Keratinocyte (primary cell): ENCODE results near the gene PCCA. TPM values are rescaled to one million over a fixed set of nuclear protein-coding genes. Genes with fewer than 3 reads are reported as not detected.

Experiments used
- DNase-seq: peaks from one replicate; pipeline ENCODE4 v3.0.0-alpha.2; 2011; ENCODE audit warnings: low read depth, missing footprints, low spot score
- FAIRE-seq: peaks from 2 replicates; lab custom pipeline; 2011; peaks lifted over from hg19 to GRCh38; lab: Jason Lieb, UNC
- H2AFZ ChIP-seq: 2 replicates; pipeline ENCODE4 v1.6.0; 2012; ENCODE audit warnings: low read length, control low read depth, inconsistent platforms; ENCODE audit not compliant: control insufficient read depth
- H3K27ac ChIP-seq: 2 replicates; pipeline ENCODE4 v1.5.1; 2011; ENCODE audit warnings: low read length; ENCODE audit not compliant: control insufficient read depth, insufficient read depth
- H3K27me3 ChIP-seq: 3 replicates; pipeline ENCODE4 v1.6.0; 2011; ENCODE audit warnings: low read length; ENCODE audit not compliant: control insufficient read depth, insufficient read depth; ENCODE audit errors: extremely low read depth
- H3K36me3 ChIP-seq, 2 experiments: 2 replicates in 1 of 2; 3 replicates in 1 of 2; pipeline ENCODE4 v1.5.1; 2011; ENCODE audit warnings: low read length in 2 of 2, mild to moderate bottlenecking in 1 of 2; ENCODE audit not compliant: control insufficient read depth in 2 of 2, insufficient read depth in 2 of 2; ENCODE audit errors: extremely low read depth in 1 of 2
- H3K4me1 ChIP-seq: 3 replicates; pipeline ENCODE4 v1.5.1; 2011; ENCODE audit warnings: low read length; ENCODE audit not compliant: control insufficient read depth, insufficient read depth; ENCODE audit errors: extremely low read depth
- H3K4me2 ChIP-seq: 3 replicates; pipeline ENCODE4 v1.6.0; 2011; ENCODE audit warnings: low read depth, low read length; ENCODE audit not compliant: control insufficient read depth, insufficient read depth; ENCODE audit errors: extremely low read depth
- H3K4me3 ChIP-seq, 3 experiments: fragments of 200-600 bp in 1 of 3; sonication (generic) in 1 of 3; 2 replicates in 2 of 3; 3 replicates in 1 of 3; pipeline ENCODE4 v1.5.1; 2011 to 2016; ENCODE audit warnings: low read length in 3 of 3, mild to moderate bottlenecking in 3 of 3, control low read depth in 2 of 3, inconsistent platforms in 1 of 3, low read depth in 1 of 3, mixed read lengths in 1 of 3, mixed run types in 1 of 3, moderate library complexity in 1 of 3; ENCODE audit not compliant: control insufficient read depth in 2 of 3, insufficient read depth in 2 of 3; ENCODE audit errors: extremely low read depth in 1 of 3
- H3K79me2 ChIP-seq: 2 replicates; pipeline ENCODE4 v1.6.0; 2012; ENCODE audit warnings: low read length; ENCODE audit not compliant: control insufficient read depth, insufficient read depth
- H3K9ac ChIP-seq: 3 replicates; pipeline ENCODE4 v1.6.0; 2011; ENCODE audit warnings: low read length; ENCODE audit not compliant: control insufficient read depth, insufficient read depth; ENCODE audit errors: extremely low read depth
- H3K9me1 ChIP-seq: 3 replicates; pipeline ENCODE4 v1.6.0; 2011; ENCODE audit warnings: low read length; ENCODE audit not compliant: control insufficient read depth, insufficient read depth; ENCODE audit errors: extremely low read depth
- H3K9me3 ChIP-seq: 2 replicates; pipeline ENCODE4 v1.5.1; 2012; ENCODE audit warnings: low read depth, low read length; ENCODE audit not compliant: control insufficient read depth
- H4K20me1 ChIP-seq: 3 replicates; pipeline ENCODE4 v1.6.0; 2011; ENCODE audit warnings: low read length; ENCODE audit not compliant: control insufficient read depth, insufficient read depth; ENCODE audit errors: extremely low read depth
- CTCF ChIP-seq, 3 experiments: IDR thresholded peaks in 1 of 3; conservative IDR thresholded peaks in 1 of 3; optimal IDR thresholded peaks in 1 of 3; 2 replicates in 2 of 3; 3 replicates in 1 of 3; pipeline versions ENCODE3 to v1.5.1; 2011; ENCODE audit warnings: low read length in 3 of 3, mild to moderate bottlenecking in 3 of 3, moderate library complexity in 2 of 3, control low read depth in 1 of 3, inconsistent platforms in 1 of 3; ENCODE audit not compliant: insufficient read depth in 2 of 3; ENCODE audit errors: extremely low read depth in 1 of 3
- EZH2 ChIP-seq: IDR thresholded peaks from one replicate; pipeline ENCODE4 v1.6.1; 2012; ENCODE audit warnings: inconsistent platforms, mild to moderate bottlenecking, low read length, moderate library complexity
- dilution Hi-C: fragments of 300-500 bp; cut with MboI; formaldehyde crosslinking; loops from one replicate; pipeline ENCODE4 v1.7.0; 2020; ENCODE audit warnings: low sequenced_read_pairs; ENCODE audit not compliant: extremely low pct_ligation_motif_present
- polyA plus RNA-seq, 5 experiments: library from polyadenylated mRNA; depleted of rRNA in 3 of 5; stranded (reverse) in 3 of 5; stranded (forward) in 1 of 5; unstranded in 1 of 5; fragments of >200 nt; gene quantifications; 1 replicate in 1 of 5; 2 replicates in 3 of 5; 3 replicates in 1 of 5; pipeline versions ENCODE4 v1.2.1 to v1.2.3, GENCODE V29; 2011 to 2012; ENCODE audit warnings: missing spikeins in 2 of 5, low read depth in 1 of 5, low replicate concordance in 1 of 5

The PCCA gene
- polyA plus RNA-seq, 1 donor (not counting 4 experiments of a cell fraction or from before 2014, with no cell fraction given) = 8.1 TPM

GRCh38 chr13:100544866-100545683, 456.2 kb downstream of the PCCA start:
- peaks cover 30% of the 10 kb centered on the region for H3K4me1 ChIP-seq
- peak overlapping the region; percentile 27 for H3K4me2 ChIP-seq
- H3K4me3 ChIP-seq = no peak overlapping the region
- no peak overlapping the region for H3K9ac ChIP-seq
- dilution Hi-C loops = no loop called here
- no peaks in the 10 kb centered on the region for H3K36me3 ChIP-seq
- H3K79me2 ChIP-seq = no peaks in the 10 kb centered on the region
- DNase-seq = no peak
- no peaks in the 10 kb centered on the region for H3K9me3 ChIP-seq
- H2AFZ ChIP-seq = no peak overlapping the region
- H3K27me3 ChIP-seq = no peaks in the 10 kb centered on the region
- H3K27ac ChIP-seq = no peak overlapping the region
- TF ChIP-seq CTCF (optimal IDR thresholded peaks at IDR 0.05 in 1 of 3, IDR thresholded peaks at IDR 0.05 in 1 of 3, conservative IDR thresholded peaks at IDR 0.05 in 1 of 3; ENCODE audit: extremely low read depth in 1 of 3, insufficient read depth in 2 of 3, low read length in 3 of 3) = no peak
- no peak for TF ChIP-seq EZH2
- no peak for FAIRE-seq
- no peaks in the 10 kb centered on the region for H4K20me1 ChIP-seq
- H3K9me1 ChIP-seq = no peaks in the 10 kb centered on the region

GRCh38 chr13:100545684-100546061, 456.8 kb downstream of the PCCA start:
- dilution Hi-C loops = no loop called here
- no peaks in the 10 kb centered on the region for H3K79me2 ChIP-seq
- no peak overlapping the region for H2AFZ ChIP-seq
- no peak overlapping the region for H3K4me3 ChIP-seq
- FAIRE-seq (no peak), DNase-seq (no peak)
- peaks cover 30% of the 10 kb centered on the region for H3K4me1 ChIP-seq
- no peaks in the 10 kb centered on the region for H3K36me3 ChIP-seq
- H3K9me3 ChIP-seq = no peaks in the 10 kb centered on the region
- TF ChIP-seq EZH2 (no peak), CTCF (optimal IDR thresholded peaks at IDR 0.05 in 1 of 3, IDR thresholded peaks at IDR 0.05 in 1 of 3, conservative IDR thresholded peaks at IDR 0.05 in 1 of 3; ENCODE audit: extremely low read depth in 1 of 3, insufficient read depth in 2 of 3, low read length in 3 of 3) (no peak)
- H3K9ac ChIP-seq = no peak overlapping the region
- no peaks in the 10 kb centered on the region for H3K27me3 ChIP-seq
- no peak overlapping the region for H3K27ac ChIP-seq
- no peak overlapping the region for H3K4me2 ChIP-seq
- no peaks in the 10 kb centered on the region for H3K9me1 ChIP-seq
- no peaks in the 10 kb centered on the region for H4K20me1 ChIP-seq
